M059J (cell line): ENCODE data around the gene OBP2B. TPM values are rescaled to one million over a fixed set of nuclear protein-coding genes. Genes with fewer than 3 reads are reported as not detected.
A peak's percentile ranks its signal among the peaks of the same experiment; 100 is the strongest.
"Not testable (repeated sequence)": the region's sequence is repeated elsewhere in the genome, so short reads cannot be mapped to it uniquely, and the experiment has no call there.

Experiments used
- DNase-seq: peaks from one replicate; pipeline ENCODE4 v3.0.0-alpha.2; 2012; ENCODE audit warnings: low read depth
- total RNA-seq: library from RNA; depleted of rRNA; stranded (reverse); fragments of >200 nt; shearing (Covaris generic); gene quantifications from 2 replicates; pipeline ENCODE4 v1.2.3, GENCODE V29; 2014

The OBP2B gene
- total RNA-seq, 1 experiment from 2014 or later: not detected

- DNase-seq: peak; percentile 16
Measured at GRCh38 chr9:133238851-133239532, 29.9 kb upstream of the OBP2B start.

GRCh38 chr9:133238272-133238850, 29.3 kb upstream of the OBP2B start:
- no peak for DNase-seq

- peak; percentile 67 for DNase-seq
Measured at GRCh38 chr9:133237035-133237731, 28.1 kb upstream of the OBP2B start.

GRCh38 chr9:133236291-133237034, 27.4 kb upstream of the OBP2B start:
- not testable (repeated sequence) for DNase-seq

GRCh38 chr9:133235549-133236222, 26.6 kb upstream of the OBP2B start:
- DNase-seq: no peak

GRCh38 chr9:133234577-133235322, 25.7 kb upstream of the OBP2B start:
- DNase-seq: no peak

GRCh38 chr9:133233681-133234432, 24.8 kb upstream of the OBP2B start:
- no peak for DNase-seq

GRCh38 chr9:133231934-133232568, 23.0 kb upstream of the OBP2B start:
- not testable (repeated sequence) for DNase-seq

GRCh38 chr9:133230514-133230913, 21.5 kb upstream of the OBP2B start:
- DNase-seq: not testable (repeated sequence)

- no peak for DNase-seq
Measured at GRCh38 chr9:133230093-133230492, 21.0 kb upstream of the OBP2B start.

- DNase-seq: not testable (repeated sequence)
Measured at GRCh38 chr9:133228474-133229193, 19.6 kb upstream of the OBP2B start.

GRCh38 chr9:133227996-133228395, 18.9 kb upstream of the OBP2B start:
- DNase-seq: not testable (repeated sequence)

GRCh38 chr9:133227242-133227860, 18.3 kb upstream of the OBP2B start:
- no peak for DNase-seq

- DNase-seq: no peak
Measured at GRCh38 chr9:133226219-133227171, 17.4 kb upstream of the OBP2B start.

- DNase-seq: no peak
Measured at GRCh38 chr9:133225171-133226011, 16.3 kb upstream of the OBP2B start.

GRCh38 chr9:133224762-133225161, 15.7 kb upstream of the OBP2B start:
- no peak for DNase-seq
